GM13977 (cell line): ENCODE results near the gene NME8.
A peak's percentile ranks its signal among the peaks of the same experiment; 100 is the strongest.

Experiments
- DNase-seq: peaks from one replicate; pipeline ENCODE4 v3.0.0; 2012; ENCODE audit warnings: low spot score
- in situ Hi-C: fragments of 300-500 bp; cut with MboI; formaldehyde crosslinking; loops from one replicate; pipeline ENCODE4 v1.12.0; 2022; ENCODE audit warnings: low sequenced_read_pairs, low pct_unique_long_range_greater_than_20kb, mixed read lengths, inconsistent platforms; ENCODE audit not compliant: unreplicated experiment
- TF ChIP-seq, protein P1 (sequence below): IDR thresholded peaks from 2 replicates; pipeline ENCODE4 v1.5.1; 2012; ENCODE audit warnings: mild to moderate bottlenecking, control low read depth; ENCODE audit not compliant: insufficient read depth; ENCODE audit errors: extremely low read depth, missing control alignments

Gene NME8

DNA sequence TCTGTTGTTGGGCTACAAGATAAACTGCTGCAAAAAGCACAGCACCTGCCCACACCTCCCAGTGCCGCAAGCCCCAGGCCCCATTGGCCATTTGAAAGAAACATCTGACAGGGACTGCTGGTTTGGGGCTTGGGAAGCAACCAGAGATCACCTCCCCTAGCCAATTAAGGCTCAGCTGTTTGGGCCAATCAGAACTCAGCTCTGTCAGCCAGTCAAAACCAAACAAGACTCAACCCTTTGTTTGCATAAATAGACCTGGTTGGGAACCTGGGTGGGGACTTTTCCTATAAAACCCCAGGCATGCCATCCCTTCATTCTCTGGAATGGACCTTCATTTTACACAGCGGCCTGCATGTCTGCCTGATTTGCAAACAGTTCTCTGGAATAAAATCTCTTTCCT is 17.2 kb upstream of the NME8 start:
- DNase-seq: no peak
- in situ Hi-C loops: loop anchor here (25.0 kb wide), 2 partner anchors 319 to 594 kb away; no protein-coding TSS in a partner anchor
- TF ChIP-seq, protein P1, sequence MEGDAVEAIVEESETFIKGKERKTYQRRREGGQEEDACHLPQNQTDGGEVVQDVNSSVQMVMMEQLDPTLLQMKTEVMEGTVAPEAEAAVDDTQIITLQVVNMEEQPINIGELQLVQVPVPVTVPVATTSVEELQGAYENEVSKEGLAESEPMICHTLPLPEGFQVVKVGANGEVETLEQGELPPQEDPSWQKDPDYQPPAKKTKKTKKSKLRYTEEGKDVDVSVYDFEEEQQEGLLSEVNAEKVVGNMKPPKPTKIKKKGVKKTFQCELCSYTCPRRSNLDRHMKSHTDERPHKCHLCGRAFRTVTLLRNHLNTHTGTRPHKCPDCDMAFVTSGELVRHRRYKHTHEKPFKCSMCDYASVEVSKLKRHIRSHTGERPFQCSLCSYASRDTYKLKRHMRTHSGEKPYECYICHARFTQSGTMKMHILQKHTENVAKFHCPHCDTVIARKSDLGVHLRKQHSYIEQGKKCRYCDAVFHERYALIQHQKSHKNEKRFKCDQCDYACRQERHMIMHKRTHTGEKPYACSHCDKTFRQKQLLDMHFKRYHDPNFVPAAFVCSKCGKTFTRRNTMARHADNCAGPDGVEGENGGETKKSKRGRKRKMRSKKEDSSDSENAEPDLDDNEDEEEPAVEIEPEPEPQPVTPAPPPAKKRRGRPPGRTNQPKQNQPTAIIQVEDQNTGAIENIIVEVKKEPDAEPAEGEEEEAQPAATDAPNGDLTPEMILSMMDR: no peak

DNA sequence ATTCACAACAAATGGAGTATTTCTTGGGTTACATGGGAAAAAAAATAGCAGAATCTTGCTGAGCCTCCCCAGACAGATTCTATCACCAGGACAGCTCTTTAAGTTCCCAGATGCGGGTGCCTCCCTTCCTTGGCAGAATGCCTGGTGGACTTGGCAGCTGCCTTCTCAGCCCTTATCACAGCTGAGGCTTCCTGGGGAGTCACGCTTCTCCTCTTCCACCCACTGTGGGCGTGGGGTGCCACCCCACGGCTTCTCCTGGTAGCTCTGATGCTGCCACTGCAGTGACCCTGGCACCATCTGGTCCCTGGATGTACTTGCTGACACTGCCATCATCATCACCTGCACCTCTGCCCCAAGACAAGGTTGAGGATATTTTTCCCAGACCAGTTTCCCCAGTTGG is 16.2 kb upstream of the NME8 start:
- DNase-seq: peak; percentile 22
- in situ Hi-C loops: loop anchor here (25.0 kb wide), 2 partner anchors 320 to 595 kb away; no protein-coding TSS in a partner anchor
- TF ChIP-seq, protein P1: peak; percentile 71

DNA sequence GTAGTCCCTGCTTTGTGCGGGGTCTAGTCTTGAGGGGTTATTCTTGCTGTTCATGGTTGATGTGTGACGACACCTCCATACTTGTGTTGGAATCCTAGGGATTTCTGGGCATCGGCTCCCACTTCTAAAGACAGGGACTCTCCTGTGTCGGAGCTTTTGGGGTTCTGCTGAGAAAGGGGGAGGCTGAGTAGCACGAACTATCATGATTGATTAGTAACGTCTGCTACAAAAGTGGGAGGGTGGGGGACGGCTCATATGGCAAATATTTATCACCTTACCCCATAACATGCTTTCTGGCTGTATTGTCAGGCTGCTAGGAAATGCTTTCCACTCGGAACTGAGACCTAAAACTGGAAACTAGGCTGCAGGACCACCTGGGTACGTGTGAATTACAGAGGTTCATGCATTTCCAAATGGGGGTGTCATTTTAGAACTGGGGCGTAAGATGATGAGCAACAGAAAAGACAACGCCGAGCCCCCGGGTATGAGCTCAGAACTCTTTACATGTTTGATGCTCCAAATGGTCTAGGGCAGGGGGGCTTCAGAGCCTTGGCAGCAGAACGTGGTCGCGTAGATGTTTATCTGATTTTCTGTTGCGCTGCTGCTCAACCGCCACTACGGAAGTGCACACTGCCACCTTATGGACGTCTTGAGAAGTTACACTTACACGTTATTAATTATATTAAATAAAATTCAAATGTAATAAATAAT is 15.1 kb upstream of the NME8 start:
- TF ChIP-seq, protein P1: peak; percentile 58
- in situ Hi-C loops: loop anchor here (25.0 kb wide), 2 partner anchors 321 to 596 kb away; no protein-coding TSS in a partner anchor
- DNase-seq: peak; percentile 40

DNA sequence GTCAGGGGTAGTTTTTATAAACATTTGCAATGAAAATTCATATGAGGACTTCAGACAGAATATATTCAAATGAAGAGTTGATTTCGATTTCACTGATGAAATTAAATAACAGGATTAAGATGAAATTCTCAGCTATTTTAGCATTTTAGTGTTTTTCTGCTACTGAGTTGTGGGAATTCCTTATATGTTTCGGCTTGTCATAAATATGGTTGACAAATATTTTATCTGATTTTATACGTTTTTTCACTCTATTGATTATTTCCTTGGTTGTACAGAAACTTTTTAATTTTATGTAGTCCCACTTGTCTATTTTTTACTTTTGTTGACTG is 14.6 kb upstream of the NME8 start:
- in situ Hi-C loops: loop anchor here (25.0 kb wide), 2 partner anchors 321 to 596 kb away; no protein-coding TSS in a partner anchor
- DNase-seq: no peak
- TF ChIP-seq, protein P1: no peak

DNA sequence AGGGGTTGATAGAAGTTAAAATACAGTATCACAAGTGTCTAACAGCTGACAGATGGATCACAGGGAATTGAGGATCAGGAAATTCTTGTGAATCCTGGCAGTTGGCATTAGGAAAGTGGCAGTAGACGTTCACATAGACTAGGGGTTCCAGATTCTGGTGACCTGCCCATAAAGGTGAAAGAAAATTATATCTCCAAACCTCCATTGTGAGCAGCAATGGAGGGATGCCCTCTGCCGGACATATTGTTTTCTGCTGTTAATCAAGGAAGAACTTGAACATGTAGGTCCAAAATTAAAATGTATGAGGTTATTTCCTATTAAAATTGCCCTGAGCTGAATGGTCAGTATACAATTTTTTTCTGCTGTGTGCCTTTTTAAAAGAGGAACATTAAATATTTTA is 5.1 kb downstream of the NME8 start:
- TF ChIP-seq, protein P1: peak; percentile 54
- in situ Hi-C loops: no loop called here
- peak; percentile 14 for DNase-seq

DNA sequence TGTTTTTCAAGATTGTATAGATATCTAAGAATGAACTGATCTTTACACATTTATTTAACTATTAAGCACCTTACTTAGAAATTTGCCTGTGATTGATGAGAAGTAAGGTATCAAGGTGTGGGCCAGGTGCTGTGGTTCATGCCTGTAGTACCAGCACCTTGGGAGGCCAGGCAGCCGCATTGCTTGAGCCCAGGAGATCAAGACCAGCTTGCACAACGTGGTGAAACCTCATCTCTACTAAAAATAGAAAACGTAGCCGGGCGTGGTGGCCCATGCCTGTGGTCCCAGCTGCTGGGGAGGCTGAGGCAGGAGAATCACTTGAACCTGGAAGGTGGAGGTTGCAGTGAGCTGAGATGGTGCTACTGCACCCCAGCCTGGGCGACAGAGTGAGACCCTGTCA is 33.7 kb downstream of the NME8 start:
- in situ Hi-C loops: no loop called here
- no peak for DNase-seq
- TF ChIP-seq, protein P1: no peak

DNA sequence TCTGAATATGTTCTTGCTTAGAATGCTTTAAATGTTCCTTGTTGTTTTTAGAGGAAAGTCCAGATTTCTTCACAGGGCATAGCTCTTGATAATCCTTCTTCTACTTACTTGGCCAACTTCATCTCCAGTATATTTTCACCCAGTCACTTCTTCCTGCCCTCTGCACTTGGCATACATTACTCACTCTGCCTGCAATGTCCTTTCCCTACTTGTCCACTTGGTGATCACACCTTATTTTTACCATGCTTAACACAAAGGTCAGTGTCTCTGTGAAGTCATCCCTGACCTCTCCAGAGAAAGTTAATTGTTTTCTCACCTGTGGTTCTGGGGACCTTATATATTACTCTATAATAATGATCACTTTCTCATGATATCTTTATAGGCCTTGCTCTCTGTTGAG is 45.0 kb downstream of the NME8 start:
- TF ChIP-seq, protein P1: no peak
- no peak for DNase-seq
- in situ Hi-C loops: no loop called here
